Duodenal mucosa (tissue), 2 donors: Measurements from ENCODE around the gene OPALIN.

Experiments used
- H3K27ac ChIP-seq: one replicate; pipeline ENCODE4 v1.7.0; 2013; ENCODE audit warnings: low read depth, low read length
- H3K27me3 ChIP-seq, 2 donors: one replicate each; pipeline ENCODE4 v1.7.0; 2013; ENCODE audit warnings: low read length in 2 of 2, control low read depth in 1 of 2; ENCODE audit not compliant: insufficient read depth in 2 of 2, control insufficient read depth in 1 of 2
- H3K36me3 ChIP-seq, 2 donors: one replicate each; pipeline ENCODE4 v1.7.0; 2013; ENCODE audit warnings: low read length in 2 of 2, control low read depth in 1 of 2; ENCODE audit not compliant: insufficient read depth in 2 of 2, control insufficient read depth in 1 of 2
- H3K4me1 ChIP-seq, 2 donors: one replicate each; pipeline ENCODE4 v1.7.0; 2013; ENCODE audit warnings: low read length in 2 of 2, control low read depth in 1 of 2; ENCODE audit not compliant: insufficient read depth in 2 of 2, control insufficient read depth in 1 of 2
- H3K4me3 ChIP-seq, 2 donors: one replicate each; pipeline ENCODE4 v1.7.0; 2013; ENCODE audit warnings: low read length in 2 of 2, low read depth in 1 of 2
- H3K9ac ChIP-seq, 2 donors: one replicate each; pipeline ENCODE4 v1.7.0; 2013; ENCODE audit warnings: low read length in 2 of 2, low read depth in 1 of 2
- H3K9me3 ChIP-seq, 2 donors: one replicate each; pipeline ENCODE4 v1.7.0; 2013; ENCODE audit warnings: low read length in 2 of 2, control low read depth in 1 of 2; ENCODE audit not compliant: control insufficient read depth in 1 of 2

Gene OPALIN

GRCh38 chr10:96360766-96361165 is 2.0 kb upstream of the OPALIN start:
- Histone ChIP-seq H3K27ac (no peak overlapping the region), H3K4me3 (no peak overlapping the region), H3K36me3 (no peaks in the 10 kb centered on the region), H3K9me3 (no peaks in the 10 kb centered on the region), H3K27me3 (no peaks in the 10 kb centered on the region), H3K9ac (no peak overlapping the region), H3K4me1 (no peaks in the 10 kb centered on the region)

- Histone ChIP-seq H3K4me1 (no peaks in the 10 kb centered on the region), H3K27me3 (no peaks in the 10 kb centered on the region), H3K9me3 (no peaks in the 10 kb centered on the region), H3K36me3 (no peaks in the 10 kb centered on the region), H3K4me3 (no peak overlapping the region), H3K27ac (no peak overlapping the region), H3K9ac (no peak overlapping the region)
Measured at GRCh38 chr10:96360331-96360730, 1.5 kb upstream of the OPALIN start.

GRCh38 chr10:96359616-96360015 is 814 bp upstream of the OPALIN start:
- no peaks in the 10 kb centered on the region for H3K27me3 ChIP-seq
- H3K4me3 ChIP-seq: no peak overlapping the region
- no peaks in the 10 kb centered on the region for H3K36me3 ChIP-seq
- H3K9ac ChIP-seq: no peak overlapping the region
- H3K9me3 ChIP-seq: no peaks in the 10 kb centered on the region
- no peaks in the 10 kb centered on the region for H3K4me1 ChIP-seq
- no peak overlapping the region for H3K27ac ChIP-seq

GRCh38 chr10:96357038-96357620 is 1.7 kb downstream of the OPALIN start:
- Histone ChIP-seq H3K9me3 (no peaks in the 10 kb centered on the region), H3K27ac (no peak overlapping the region), H3K9ac (no peak overlapping the region), H3K27me3 (no peaks in the 10 kb centered on the region), H3K4me3 (no peak overlapping the region), H3K4me1 (peaks cover 16 to 20% of the 10 kb centered on the region in 2 donors), H3K36me3 (no peaks in the 10 kb centered on the region)

- no peaks in the 10 kb centered on the region for H3K36me3 ChIP-seq
- no peaks in the 10 kb centered on the region for H3K27me3 ChIP-seq
- H3K4me1 ChIP-seq: peaks cover 19 to 27% of the 10 kb centered on the region in 2 donors
- no peaks in the 10 kb centered on the region for H3K9me3 ChIP-seq
- no peak overlapping the region for H3K9ac ChIP-seq
- H3K4me3 ChIP-seq: peak overlapping the region in 1 of 2 donors; percentile 12
- no peak overlapping the region for H3K27ac ChIP-seq
Measured at GRCh38 chr10:96352582-96352981, 6.2 kb downstream of the OPALIN start.

- peaks cover 19 to 27% of the 10 kb centered on the region in 2 donors for H3K4me1 ChIP-seq
- no peaks in the 10 kb centered on the region for H3K27me3 ChIP-seq
- H3K27ac ChIP-seq: no peak overlapping the region
- peak overlapping the region in 1 of 2 donors; percentile 12 for H3K4me3 ChIP-seq
- H3K36me3 ChIP-seq: no peaks in the 10 kb centered on the region
- H3K9me3 ChIP-seq: no peaks in the 10 kb centered on the region
- no peak overlapping the region for H3K9ac ChIP-seq
Measured at GRCh38 chr10:96352027-96352426, 6.8 kb downstream of the OPALIN start.

GRCh38 chr10:96346295-96346694 is 12.5 kb downstream of the OPALIN start:
- no peak overlapping the region for H3K4me3 ChIP-seq
- no peaks in the 10 kb centered on the region for H3K27me3 ChIP-seq
- peaks cover 0 to under 1% of the 10 kb centered on the region in 2 donors for H3K4me1 ChIP-seq
- H3K27ac ChIP-seq: no peak overlapping the region
- no peak overlapping the region for H3K9ac ChIP-seq
- H3K9me3 ChIP-seq: peaks cover 0 to 7% of the 10 kb centered on the region in 2 donors
- no peaks in the 10 kb centered on the region for H3K36me3 ChIP-seq

- Histone ChIP-seq H3K4me1 (no peaks in the 10 kb centered on the region), H3K36me3 (no peaks in the 10 kb centered on the region), H3K27ac (no peak overlapping the region), H3K4me3 (no peak overlapping the region), H3K27me3 (no peaks in the 10 kb centered on the region), H3K9ac (no peak overlapping the region), H3K9me3 (peaks cover 0 to 7% of the 10 kb centered on the region in 2 donors)
Measured at GRCh38 chr10:96345222-96345621, 13.6 kb downstream of the OPALIN start.

GRCh38 chr10:96344178-96344577 is 14.6 kb downstream of the OPALIN start:
- no peaks in the 10 kb centered on the region for H3K27me3 ChIP-seq
- H3K9me3 ChIP-seq: peaks cover 0 to 7% of the 10 kb centered on the region in 2 donors
- no peaks in the 10 kb centered on the region for H3K4me1 ChIP-seq
- H3K9ac ChIP-seq: no peak overlapping the region
- no peak overlapping the region for H3K4me3 ChIP-seq
- no peak overlapping the region for H3K27ac ChIP-seq
- H3K36me3 ChIP-seq: no peaks in the 10 kb centered on the region

GRCh38 chr10:96342402-96342801 is 16.4 kb downstream of the OPALIN start:
- H3K27ac ChIP-seq: no peak overlapping the region
- H3K9me3 ChIP-seq: peaks cover 0 to 7% of the 10 kb centered on the region in 2 donors
- H3K36me3 ChIP-seq: no peaks in the 10 kb centered on the region
- no peak overlapping the region for H3K4me3 ChIP-seq
- H3K4me1 ChIP-seq: no peaks in the 10 kb centered on the region
- no peaks in the 10 kb centered on the region for H3K27me3 ChIP-seq
- H3K9ac ChIP-seq: no peak overlapping the region
